WTC11 (cell line): Measurements from ENCODE around the gene NAT16. TPM values are rescaled to one million over a fixed set of nuclear protein-coding genes. Genes with fewer than 3 reads are reported as not detected.

Experiments used
- ATAC-seq: fragments of 200-7000 bp; cut with Tn5 transposase; 2 replicates; pipeline ENCODE4 v1.10.0; 2021; ENCODE audit warnings: mild to moderate bottlenecking, moderate library complexity
- CTCF ChIA-PET: fragments of 300-600 bp; sonication (Branson Sonifier 250); formaldehyde crosslinking; loops from one replicate; lab custom pipeline; 2021; ENCODE audit warnings: antibody characterized with exemption; lab: Charles Lee
- POLR2A ChIA-PET: fragments of 350-600 bp; sonication (Branson Sonifier 250); formaldehyde crosslinking; loops from one replicate; lab custom pipeline; 2021; ENCODE audit warnings: antibody characterized with exemption; lab: Charles Lee
- DNase-seq: peaks from one replicate; pipeline ENCODE4 v3.0.0; 2021; ENCODE audit warnings: low spot score
- H3K27ac Mint-ChIP-seq: 2 replicates; pipeline ENCODE4 v1.8.0; 2021; ENCODE audit warnings: mixed read lengths
- H3K27me3 Mint-ChIP-seq: 2 replicates; pipeline ENCODE4 v1.8.0; 2021; ENCODE audit warnings: low read depth, mild to moderate bottlenecking, moderate library complexity, mixed read lengths
- H3K36me3 Mint-ChIP-seq: 2 replicates; pipeline ENCODE4 v1.8.0; 2021; ENCODE audit warnings: mixed read lengths
- H3K4me1 Mint-ChIP-seq: 2 replicates; pipeline ENCODE4 v1.8.0; 2022; ENCODE audit warnings: mixed read lengths
- H3K4me3 Mint-ChIP-seq: 2 replicates; pipeline ENCODE4 v1.8.0; 2021; ENCODE audit warnings: mild to moderate bottlenecking, moderate library complexity, mixed read lengths
- H3K9me3 Mint-ChIP-seq: 2 replicates; pipeline ENCODE4 v1.8.0; 2021; ENCODE audit warnings: mixed read lengths
- ARID4B ChIP-seq: sonication (generic); formaldehyde crosslinking; IDR thresholded peaks from 2 replicates; pipeline ENCODE4 v1.8.0; 2023; ENCODE audit warnings: missing genetic modification reagents, mild to moderate bottlenecking, borderline replicate concordance
- ATF6 ChIP-seq: sonication (generic); formaldehyde crosslinking; IDR thresholded peaks from 2 replicates; pipeline ENCODE4 v1.8.1; 2023; ENCODE audit warnings: mild to moderate bottlenecking, missing genetic modification reagents
- EMX1 ChIP-seq: fragments of 250-450 bp; sonication (Bioruptor Pico); IDR thresholded peaks from 2 replicates; pipeline ENCODE4 v1.8.0; 2021; ENCODE audit warnings: mild to moderate bottlenecking
- JAZF1 ChIP-seq: fragments of 250-450 bp; sonication (Bioruptor Pico); IDR thresholded peaks from 2 replicates; pipeline ENCODE4 v1.9.0; 2021; ENCODE audit warnings: moderate library complexity, mild to moderate bottlenecking, inconsistent platforms
- MLX ChIP-seq: sonication (generic); formaldehyde crosslinking; IDR thresholded peaks from 2 replicates; pipeline ENCODE4 v1.8.1; 2023; ENCODE audit warnings: mild to moderate bottlenecking, missing genetic modification reagents, moderate library complexity
- NR1H2 ChIP-seq: sonication (generic); formaldehyde crosslinking; IDR thresholded peaks from 2 replicates; pipeline ENCODE4 v1.9.0; 2021; ENCODE audit warnings: mild to moderate bottlenecking, moderate library complexity, missing genetic modification reagents
- NR2C2 ChIP-seq: sonication (generic); formaldehyde crosslinking; IDR thresholded peaks from 2 replicates; pipeline ENCODE4 v1.8.0; 2022; ENCODE audit warnings: mild to moderate bottlenecking, missing genetic modification reagents
- PRDM15 ChIP-seq: sonication (generic); formaldehyde crosslinking; IDR thresholded peaks from 2 replicates; pipeline ENCODE4 v1.8.0; 2022; ENCODE audit warnings: missing genetic modification reagents
- PREB ChIP-seq: sonication (generic); formaldehyde crosslinking; IDR thresholded peaks from 2 replicates; pipeline ENCODE4 v1.8.1; 2022; ENCODE audit warnings: mild to moderate bottlenecking, missing genetic modification reagents, moderate library complexity, borderline replicate concordance
- PRRX2 ChIP-seq: fragments of 250-450 bp; sonication (Bioruptor Pico); IDR thresholded peaks from 2 replicates; pipeline ENCODE4 v1.8.0; 2021; ENCODE audit warnings: mild to moderate bottlenecking
- RORB ChIP-seq: fragments of 250-450 bp; sonication (Bioruptor Pico); IDR thresholded peaks from 2 replicates; pipeline ENCODE4 v1.9.0; 2021; ENCODE audit warnings: mild to moderate bottlenecking
- ZNF219 ChIP-seq: sonication (generic); formaldehyde crosslinking; IDR thresholded peaks from 2 replicates; pipeline ENCODE4 v1.8.0; 2023; ENCODE audit warnings: missing genetic modification reagents, mild to moderate bottlenecking, borderline replicate concordance
- ZNF232 ChIP-seq: sonication (generic); formaldehyde crosslinking; IDR thresholded peaks from 2 replicates; pipeline ENCODE4 v1.8.0; 2022; ENCODE audit warnings: mild to moderate bottlenecking, missing genetic modification reagents
- ZNF281 ChIP-seq: sonication (generic); formaldehyde crosslinking; IDR thresholded peaks from 2 replicates; pipeline ENCODE4 v1.8.0; 2023; ENCODE audit warnings: mild to moderate bottlenecking, missing genetic modification reagents
- ZNF416 ChIP-seq: fragments of 250-450 bp; sonication (Bioruptor Pico); IDR thresholded peaks from 2 replicates; pipeline ENCODE4 v1.9.0; 2021; ENCODE audit warnings: mild to moderate bottlenecking, inconsistent platforms
- total RNA-seq: library from RNA; stranded (reverse); gene quantifications from 3 replicates; pipeline ENCODE4 v1.2.3, GENCODE V29; 2021
- TF ChIP-seq, protein P1 (sequence below): sonication (generic); formaldehyde crosslinking; conservative IDR thresholded peaks from 2 replicates; pipeline ENCODE4 v1.8.1; 2023; ENCODE audit warnings: mild to moderate bottlenecking, low read depth, missing genetic modification reagents, moderate library complexity
- TF ChIP-seq, protein P2 (sequence below): sonication (generic); formaldehyde crosslinking; conservative IDR thresholded peaks from 2 replicates; pipeline ENCODE4 v1.8.1; 2022; ENCODE audit warnings: mild to moderate bottlenecking, missing genetic modification reagents

The NAT16 gene
- total RNA-seq, 1 experiment from 2014 or later, result 0.39 TPM

GRCh38 chr7:101212014-101212413, 31.9 kb upstream of the NAT16 start:
- Mint-ChIP-seq H3K27ac (no peak overlapping the region), H3K27me3 (no peaks in the 10 kb centered on the region), H3K36me3 (peaks cover 3% of the 10 kb centered on the region; the same call in 1 of the 2 replicates), H3K9me3 (no peaks in the 10 kb centered on the region), H3K4me3 (no peak overlapping the region), H3K4me1 (peaks cover 9% of the 10 kb centered on the region)
- ChIA-PET CTCF (interaction anchor here (0.9 to 3.7 kb wide), 2 partner anchors 10 to 71 kb away, joined by 5 to 16 read pairs; no protein-coding TSS in a partner anchor), POLR2A (no interaction called here)
- DNase-seq (no peak), ATAC-seq (no peak)
- TF ChIP-seq ZNF281 (CRISPR knock-in tag) (no peak), ZNF219 (CRISPR knock-in tag) (no peak), ATF6 (CRISPR knock-in tag) (no peak), JAZF1 (CRISPR knock-in tag) (no peak), PREB (CRISPR knock-in tag) (no peak), NR1H2 (CRISPR knock-in tag) (no peak), RORB (CRISPR knock-in tag) (no peak), NR2C2 (CRISPR knock-in tag) (no peak), ZNF416 (CRISPR knock-in tag) (no peak), ARID4B (CRISPR knock-in tag) (no peak), PRRX2 (CRISPR knock-in tag) (no peak), MLX (CRISPR knock-in tag) (no peak), ZNF232 (CRISPR knock-in tag) (no peak), PRDM15 (CRISPR knock-in tag) (no peak), EMX1 (no peak)
- TF ChIP-seq, protein P1, sequence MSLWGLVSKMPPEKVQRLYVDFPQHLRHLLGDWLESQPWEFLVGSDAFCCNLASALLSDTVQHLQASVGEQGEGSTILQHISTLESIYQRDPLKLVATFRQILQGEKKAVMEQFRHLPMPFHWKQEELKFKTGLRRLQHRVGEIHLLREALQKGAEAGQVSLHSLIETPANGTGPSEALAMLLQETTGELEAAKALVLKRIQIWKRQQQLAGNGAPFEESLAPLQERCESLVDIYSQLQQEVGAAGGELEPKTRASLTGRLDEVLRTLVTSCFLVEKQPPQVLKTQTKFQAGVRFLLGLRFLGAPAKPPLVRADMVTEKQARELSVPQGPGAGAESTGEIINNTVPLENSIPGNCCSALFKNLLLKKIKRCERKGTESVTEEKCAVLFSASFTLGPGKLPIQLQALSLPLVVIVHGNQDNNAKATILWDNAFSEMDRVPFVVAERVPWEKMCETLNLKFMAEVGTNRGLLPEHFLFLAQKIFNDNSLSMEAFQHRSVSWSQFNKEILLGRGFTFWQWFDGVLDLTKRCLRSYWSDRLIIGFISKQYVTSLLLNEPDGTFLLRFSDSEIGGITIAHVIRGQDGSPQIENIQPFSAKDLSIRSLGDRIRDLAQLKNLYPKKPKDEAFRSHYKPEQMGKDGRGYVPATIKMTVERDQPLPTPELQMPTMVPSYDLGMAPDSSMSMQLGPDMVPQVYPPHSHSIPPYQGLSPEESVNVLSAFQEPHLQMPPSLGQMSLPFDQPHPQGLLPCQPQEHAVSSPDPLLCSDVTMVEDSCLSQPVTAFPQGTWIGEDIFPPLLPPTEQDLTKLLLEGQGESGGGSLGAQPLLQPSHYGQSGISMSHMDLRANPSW, result no peak
- TF ChIP-seq, protein P2, sequence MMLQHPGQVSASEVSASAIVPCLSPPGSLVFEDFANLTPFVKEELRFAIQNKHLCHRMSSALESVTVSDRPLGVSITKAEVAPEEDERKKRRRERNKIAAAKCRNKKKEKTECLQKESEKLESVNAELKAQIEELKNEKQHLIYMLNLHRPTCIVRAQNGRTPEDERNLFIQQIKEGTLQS, result no peak
